Left colon (tissue), 2 donors: ENCODE data around the gene S100A5. TPM values are rescaled to one million over a fixed set of nuclear protein-coding genes. Genes with fewer than 3 reads are reported as not detected.
A peak's percentile ranks its signal among the peaks of the same experiment; 100 is the strongest.
"Not testable (repeated sequence)": the region's sequence is repeated elsewhere in the genome, so short reads cannot be mapped to it uniquely, and the experiment has no call there.

ENCODE experiments used
- ATAC-seq: fragments of 200-7000 bp; cut with Tn5 transposase; one replicate; pipeline ENCODE4 v1.9.1; 2020; ENCODE audit warnings: mild to moderate bottlenecking, moderate library complexity
- DNase-seq, 2 donors: peaks; one replicate each; pipeline ENCODE4 v3.0.0-alpha.2; 2020
- intact Hi-C, 2 donors: fragments of 100-400 bp; cut with DNase I in 1 of 2; cut with micrococcal nuclease in 1 of 2; formaldehyde crosslinking; loops; one replicate each; pipeline versions ENCODE4 v1.11.2 to v1.14.0; 2022; cut with DNase I, micrococcal nuclease
- long read RNA-seq: library from polyadenylated mRNA; unstranded; transcript quantifications from one replicate; pipeline ENCODE4 v2.0.0, GENCODE V29; 2021
- total RNA-seq, 2 donors: library from RNA; stranded (reverse); fragmentation: NEBNext Ultra II Directional; extraction: Animal tissue kit (Norgen Biotek cat#: 25700); gene quantifications; one replicate each; pipeline ENCODE4 v1.2.1, GENCODE V29; 2021
- donor health status: DM: no; HTN: no; CAD: no.
- donor health status: DM: yes; HTN: yes; CAD: no.

The S100A5 gene, protein sequence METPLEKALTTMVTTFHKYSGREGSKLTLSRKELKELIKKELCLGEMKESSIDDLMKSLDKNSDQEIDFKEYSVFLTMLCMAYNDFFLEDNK
- not detected for total RNA-seq
- long read RNA-seq, partial matches to known transcripts: 0 of 1 reads
- long read RNA-seq, other reads (novel, unspliced or antisense): 1 of 1 reads

GRCh38 chr1:153540394-153541361 lies at the start of gene S100A5:
S100A5 (minus strand) TSS chr1:153540934; CDS start chr1:153540191, 743 bp downstream.
- intact Hi-C loops: no loop called here
- no peak for ATAC-seq
- peak in 1 of 2 donors; percentile 31 for DNase-seq

- ATAC-seq (no peak), DNase-seq (no peak)
- intact Hi-C loops: no loop called here
Measured at GRCh38 chr1:153588482-153588881, 47.7 kb upstream of the S100A5 start.

DNA sequence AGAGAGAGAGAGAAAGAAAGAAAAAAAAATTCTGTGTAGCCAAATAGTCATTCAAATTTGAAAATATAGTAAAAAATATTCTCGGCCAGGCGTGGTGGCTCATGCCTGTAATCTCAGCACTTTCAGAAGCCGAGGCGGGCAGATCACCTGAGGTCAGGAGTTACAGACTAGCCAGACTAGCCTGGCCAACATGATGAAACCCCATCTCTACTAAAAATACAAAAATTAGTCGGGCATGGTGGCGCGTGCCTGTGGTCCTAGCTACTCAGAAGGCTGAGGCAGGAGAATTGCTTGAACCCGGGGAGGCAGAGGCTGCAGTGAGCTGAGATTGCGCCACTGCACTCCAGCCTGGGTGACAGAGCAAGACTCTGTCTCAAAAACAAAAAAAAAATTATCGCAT lies 47.3 kb upstream of the S100A5 start:
- ATAC-seq, intact Hi-C loops, DNase-seq: not testable (repeated sequence)

- ATAC-seq (no peak), DNase-seq (no peak)
Measured at GRCh38 chr1:153587314-153587713, 46.6 kb upstream of the S100A5 start.

DNA sequence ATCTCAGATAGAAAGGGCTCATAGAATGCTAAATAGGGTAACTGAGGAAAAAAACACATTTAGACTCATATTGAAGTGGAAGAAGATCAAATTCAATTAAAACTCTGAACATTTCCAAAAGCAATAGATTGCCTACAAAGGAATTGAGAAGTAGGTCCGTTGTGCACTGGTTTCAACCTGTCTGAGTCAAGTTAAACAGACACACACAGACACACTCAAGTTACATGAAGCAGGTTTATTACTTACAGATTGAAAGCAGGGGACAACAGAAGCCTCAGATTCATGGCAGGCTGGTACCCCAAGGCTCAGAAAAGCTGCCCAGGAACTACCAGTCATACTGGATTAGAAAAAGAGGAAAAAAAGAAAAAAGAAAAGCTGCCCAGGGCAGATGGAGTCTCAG lies 45.6 kb upstream of the S100A5 start:
- intact Hi-C loops: no loop called here
- DNase-seq (no peak), ATAC-seq (no peak)

More at GRCh38 chr1:153587314-153587713, 46.6 kb upstream of the S100A5 start:
- intact Hi-C loops: no loop called here

DNA sequence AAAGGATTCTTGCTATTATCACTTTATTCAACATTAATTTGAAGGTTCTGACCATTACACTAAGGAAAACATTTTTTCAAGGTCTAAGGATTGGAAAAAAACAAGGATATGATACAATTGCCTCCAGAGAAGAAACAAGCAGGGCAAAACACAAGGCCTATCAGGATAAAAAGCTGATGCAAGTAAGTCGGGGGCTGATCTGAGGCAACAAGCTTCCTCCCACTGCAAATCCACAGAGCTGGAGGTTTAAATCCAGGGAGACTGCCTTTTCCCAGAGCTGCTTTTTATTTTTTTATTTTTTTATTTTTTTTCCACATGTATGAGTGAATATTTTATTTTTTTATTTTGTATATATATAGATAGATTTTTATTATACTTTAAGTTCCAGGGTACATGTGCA lies 44.3 kb upstream of the S100A5 start:
- intact Hi-C loops: no loop called here
- ATAC-seq (no peak), DNase-seq (no peak)

- DNase-seq (no peak), ATAC-seq (no peak)
- intact Hi-C loops: no loop called here
Measured at GRCh38 chr1:153583976-153584375, 43.2 kb upstream of the S100A5 start.

DNA sequence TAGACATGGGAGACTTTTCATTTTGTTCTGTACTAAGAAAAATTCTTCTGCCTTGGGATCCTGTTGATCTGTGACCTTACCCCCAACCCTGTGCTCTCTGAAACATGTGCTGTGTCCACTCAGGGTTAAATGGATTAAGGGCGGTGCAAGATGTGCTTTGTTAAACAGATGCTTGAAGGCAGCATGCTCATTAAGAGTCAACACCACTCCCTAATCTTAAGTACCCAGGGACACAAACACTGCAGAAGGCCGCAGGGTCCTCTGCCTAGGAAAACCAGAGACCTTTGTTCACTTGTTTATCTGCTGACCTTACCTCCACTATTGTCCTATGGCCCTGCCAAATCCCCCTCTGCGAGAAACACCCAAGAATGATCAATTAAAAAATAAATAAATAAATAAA lies 42.8 kb upstream of the S100A5 start:
- ATAC-seq, DNase-seq, intact Hi-C loops: not testable (repeated sequence)

- intact Hi-C loops, ATAC-seq, DNase-seq: not testable (repeated sequence)
Measured at GRCh38 chr1:153582836-153583235, 42.1 kb upstream of the S100A5 start.

- intact Hi-C loops: no loop called here
- DNase-seq: no peak
- ATAC-seq: no peak
Measured at GRCh38 chr1:153578936-153579335, 38.2 kb upstream of the S100A5 start.

DNA sequence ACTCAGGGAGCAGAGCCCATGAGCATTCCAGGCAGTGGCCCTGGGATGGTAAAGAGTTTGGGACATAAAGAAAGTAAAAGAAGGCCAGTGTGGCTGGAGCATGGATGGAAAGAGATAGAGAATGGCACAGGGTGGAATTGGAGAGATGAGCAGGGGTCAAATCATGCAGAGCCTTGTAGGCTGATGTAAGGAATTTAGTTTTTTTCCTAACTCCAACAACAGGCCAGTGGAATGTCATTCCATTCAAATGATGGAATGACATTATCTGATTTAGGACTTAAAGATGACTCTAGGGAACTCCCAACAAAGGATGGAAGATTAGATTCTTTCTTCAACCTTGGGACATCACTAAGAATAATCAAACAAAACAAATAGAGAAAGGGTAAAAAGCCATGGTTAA lies 37.8 kb upstream of the S100A5 start:
- ATAC-seq (no peak), DNase-seq (no peak)
- intact Hi-C loops: no loop called here

DNA sequence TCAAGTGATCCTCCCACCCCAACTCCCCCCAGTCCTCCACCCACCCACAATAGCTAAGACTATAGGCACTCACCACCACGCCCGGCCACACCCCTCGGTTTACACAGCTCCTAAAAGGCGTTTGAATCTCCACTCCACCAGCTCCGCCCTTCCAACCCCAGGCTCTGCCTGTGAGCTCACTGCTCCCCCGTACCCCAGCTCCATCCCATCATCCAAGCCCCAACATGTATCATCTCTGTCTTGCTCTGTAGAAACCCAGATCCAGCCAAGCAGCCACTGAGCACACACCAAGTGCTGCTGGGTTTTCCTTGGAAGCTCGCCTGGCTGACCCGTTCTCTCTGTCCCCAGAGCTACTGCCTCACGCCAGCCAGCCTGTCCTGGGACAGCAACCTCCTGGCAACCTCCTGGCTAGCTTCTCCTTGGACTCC lies 36.9 kb upstream of the S100A5 start:
- intact Hi-C loops: no loop called here
- peak; percentile 49 to 73 for DNase-seq
- peak; percentile 81 for ATAC-seq

- ATAC-seq (peak; percentile 2), DNase-seq (no peak)
- intact Hi-C loops: no loop called here
Measured at GRCh38 chr1:153577138-153577537, 36.4 kb upstream of the S100A5 start.

DNA sequence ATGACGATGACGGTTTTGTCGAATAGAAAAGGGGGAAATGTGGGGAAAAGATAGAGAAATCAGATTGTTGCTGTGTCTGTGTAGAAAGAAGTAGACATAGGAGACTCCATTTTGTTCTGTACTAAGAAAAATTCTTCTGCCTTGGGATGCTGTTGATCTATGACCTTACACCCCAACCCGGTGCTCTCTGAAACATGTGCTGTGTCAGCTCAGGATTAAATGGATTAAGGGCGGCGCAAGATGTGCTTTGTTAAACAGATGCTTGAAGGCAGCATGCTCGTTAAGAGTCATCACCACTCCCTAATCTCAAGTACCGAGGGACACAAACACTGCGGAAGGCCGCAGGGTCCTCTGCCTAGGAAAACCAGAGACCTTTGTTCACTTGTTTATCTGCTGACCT lies 34.8 kb upstream of the S100A5 start:
- DNase-seq, ATAC-seq, intact Hi-C loops: not testable (repeated sequence)

- ATAC-seq, intact Hi-C loops: not testable (repeated sequence)
Measured at GRCh38 chr1:153575081-153575491, 34.4 kb upstream of the S100A5 start.

DNA sequence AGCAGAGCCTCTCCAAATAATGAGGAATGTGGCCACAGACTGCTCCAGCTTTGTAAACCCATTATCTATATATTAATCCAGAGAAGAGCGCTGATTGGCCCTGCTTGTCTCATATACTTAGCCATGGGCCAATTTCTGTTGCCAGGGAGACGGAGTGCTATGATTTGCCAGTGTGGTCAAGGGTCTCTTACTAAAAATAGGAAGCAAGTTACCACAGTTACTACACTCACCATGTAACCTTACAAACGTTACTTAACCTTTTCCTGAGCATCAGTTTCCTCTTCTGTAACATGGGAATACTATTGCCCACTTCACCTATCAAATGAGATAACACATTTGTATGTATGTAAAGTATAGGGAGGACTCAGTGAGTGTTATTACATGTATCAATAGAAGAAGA lies 32.6 kb upstream of the S100A5 start:
- no peak for ATAC-seq
- intact Hi-C loops: no loop called here
- no peak for DNase-seq

More at GRCh38 chr1:153575081-153575491, 34.4 kb upstream of the S100A5 start:
- not testable (repeated sequence) for DNase-seq

- intact Hi-C loops: no loop called here
- ATAC-seq (peak; percentile 79), DNase-seq (peak; percentile 89 to 90)
Measured at GRCh38 chr1:153572569-153573015, 31.9 kb upstream of the S100A5 start.

DNA sequence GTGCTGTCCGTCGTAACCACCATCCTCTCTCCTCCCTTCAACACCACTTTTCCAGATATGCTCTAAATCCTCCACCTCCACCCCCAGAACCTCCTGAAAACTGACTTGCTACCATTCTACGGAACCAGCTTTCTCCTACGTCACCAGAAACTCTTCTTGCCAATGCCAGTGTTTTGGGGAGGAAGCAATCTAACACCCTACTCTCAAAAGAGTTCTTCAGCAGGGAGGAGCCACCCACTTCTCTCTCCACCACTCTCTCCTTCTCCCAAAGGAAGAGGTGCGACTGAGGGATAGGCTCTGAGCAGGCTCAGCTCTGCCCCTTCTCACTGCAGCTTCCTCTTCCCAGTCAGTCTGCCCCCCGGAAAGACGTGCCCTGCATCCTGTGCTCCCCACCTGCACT lies 31.0 kb upstream of the S100A5 start:
- ATAC-seq (no peak), DNase-seq (no peak)
- intact Hi-C loops: no loop called here

GRCh38 chr1:153570874-153571273 lies 30.1 kb upstream of the S100A5 start:
- intact Hi-C loops: no loop called here
- no peak for DNase-seq

GRCh38 chr1:153569465-153569864 lies 28.7 kb upstream of the S100A5 start:
- DNase-seq (no peak), ATAC-seq (no peak)
- intact Hi-C loops: loop anchor here in 1 of 2 donors (2.0 to 5.0 kb wide), 2 partner anchors 37 to 59 kb away; no protein-coding TSS in a partner anchor

More at GRCh38 chr1:153570874-153571273, 30.1 kb upstream of the S100A5 start:
- no peak for ATAC-seq
